ENCODE measurements around the gene GAMT. TPM values are rescaled to one million over a fixed set of nuclear protein-coding genes. Genes with fewer than 3 reads are reported as not detected.
"Not testable (repeated sequence)": the region's sequence is repeated elsewhere in the genome, so short reads cannot be mapped to it uniquely, and the experiment has no call there.

GAMT gene
- total RNA-seq, 1 donor from 2014 or later, result 30.9 TPM

GRCh38 chr19:1434040-1434366, 32.7 kb upstream of the GAMT start:
- intact Hi-C loops (cut with micrococcal nuclease), result no loop called here

- intact Hi-C loops (cut with micrococcal nuclease), result no loop called here
Observed at GRCh38 chr19:1433119-1434039, 32.0 kb upstream of the GAMT start.

GRCh38 chr19:1432507-1432887, 31.2 kb upstream of the GAMT start:
- intact Hi-C loops (cut with micrococcal nuclease), result no loop called here

GRCh38 chr19:1431759-1432506, 30.6 kb upstream of the GAMT start:
- intact Hi-C loops (cut with micrococcal nuclease), result no loop called here

- intact Hi-C loops (cut with micrococcal nuclease), result no loop called here
Observed at GRCh38 chr19:1430246-1430645, 28.9 kb upstream of the GAMT start.

GRCh38 chr19:1429750-1430149, 28.4 kb upstream of the GAMT start:
- intact Hi-C loops (cut with micrococcal nuclease), result no loop called here

- intact Hi-C loops (cut with micrococcal nuclease), result no loop called here
Observed at GRCh38 chr19:1428738-1429391, 27.5 kb upstream of the GAMT start.

GRCh38 chr19:1427221-1427920, 26.0 kb upstream of the GAMT start:
- intact Hi-C loops (cut with micrococcal nuclease), result no loop called here

GRCh38 chr19:1426736-1427135, 25.4 kb upstream of the GAMT start:
- intact Hi-C loops (cut with micrococcal nuclease), result no loop called here

GRCh38 chr19:1425902-1426301, 24.6 kb upstream of the GAMT start:
- intact Hi-C loops (cut with micrococcal nuclease), result no loop called here

- intact Hi-C loops (cut with micrococcal nuclease), result no loop called here
Observed at GRCh38 chr19:1425102-1425837, 23.9 kb upstream of the GAMT start.

- intact Hi-C loops (cut with micrococcal nuclease), result no loop called here
Observed at GRCh38 chr19:1424192-1424955, 23.0 kb upstream of the GAMT start.

GRCh38 chr19:1423436-1424191, 22.3 kb upstream of the GAMT start:
- intact Hi-C loops (cut with micrococcal nuclease), result no loop called here

- intact Hi-C loops (cut with micrococcal nuclease), result no loop called here
Observed at GRCh38 chr19:1422943-1423342, 21.6 kb upstream of the GAMT start.

GRCh38 chr19:1422360-1422759, 21.0 kb upstream of the GAMT start:
- intact Hi-C loops (cut with micrococcal nuclease), result no loop called here

GRCh38 chr19:1421958-1422305, 20.6 kb upstream of the GAMT start:
- intact Hi-C loops (cut with micrococcal nuclease), result no loop called here

- intact Hi-C loops (cut with micrococcal nuclease), result no loop called here
Observed at GRCh38 chr19:1421218-1421957, 20.0 kb upstream of the GAMT start.

- intact Hi-C loops (cut with micrococcal nuclease), result no loop called here
Observed at GRCh38 chr19:1420590-1420989, 19.2 kb upstream of the GAMT start.

GRCh38 chr19:1420085-1420484, 18.7 kb upstream of the GAMT start:
- intact Hi-C loops (cut with micrococcal nuclease), result not testable (repeated sequence)
